Measurements from ENCODE around the gene PDXDC1.

DNA sequence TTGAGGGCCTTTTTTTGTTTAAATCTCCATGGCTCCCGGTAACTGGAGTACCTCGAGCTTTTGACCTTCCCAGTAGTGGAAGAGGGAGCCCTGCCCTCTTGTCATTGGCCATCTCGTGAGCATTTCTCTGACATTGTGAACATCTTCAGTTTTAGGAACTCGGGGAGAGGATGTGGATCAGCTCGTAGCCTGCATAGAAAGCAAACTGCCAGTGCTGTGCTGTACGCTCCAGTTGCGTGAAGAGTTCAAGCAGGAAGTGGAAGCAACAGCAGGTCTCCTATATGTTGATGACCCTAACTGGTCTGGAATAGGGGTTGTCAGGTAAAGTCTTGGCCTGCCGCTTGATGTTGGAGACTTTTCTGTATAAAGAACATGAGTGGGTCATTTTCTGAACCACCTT is 56.8 kb downstream of the PDXDC1 start:
- TF ChIP-seq EZH2phosphoT487 (IDR thresholded peaks at IDR 0.05; ENCODE audit: low read depth): no peak
- no peak for TF ChIP-seq CTCF (IDR thresholded peaks at IDR 0.05; ENCODE audit: low read depth, low read length)

Data from OCI-LY3 (cell line).